Medulla oblongata (tissue), 1 donor: ENCODE data around the gene P4HTM.

Experiments
- DNase-seq: peaks from one replicate; pipeline ENCODE4 v3.0.0-alpha.2; 2015; ENCODE audit errors: extremely low spot score

Gene P4HTM

GRCh38 chr3:48989796-48990635, at the start of gene P4HTM:
Gene P4HTM (plus strand): TSS chr3:48990241. CDS start chr3:48990257, 16 bp downstream.
- peak; percentile 90 for DNase-seq

GRCh38 chr3:48945432-48945831, 44.6 kb upstream of the P4HTM start:
- no peak for DNase-seq

DNA sequence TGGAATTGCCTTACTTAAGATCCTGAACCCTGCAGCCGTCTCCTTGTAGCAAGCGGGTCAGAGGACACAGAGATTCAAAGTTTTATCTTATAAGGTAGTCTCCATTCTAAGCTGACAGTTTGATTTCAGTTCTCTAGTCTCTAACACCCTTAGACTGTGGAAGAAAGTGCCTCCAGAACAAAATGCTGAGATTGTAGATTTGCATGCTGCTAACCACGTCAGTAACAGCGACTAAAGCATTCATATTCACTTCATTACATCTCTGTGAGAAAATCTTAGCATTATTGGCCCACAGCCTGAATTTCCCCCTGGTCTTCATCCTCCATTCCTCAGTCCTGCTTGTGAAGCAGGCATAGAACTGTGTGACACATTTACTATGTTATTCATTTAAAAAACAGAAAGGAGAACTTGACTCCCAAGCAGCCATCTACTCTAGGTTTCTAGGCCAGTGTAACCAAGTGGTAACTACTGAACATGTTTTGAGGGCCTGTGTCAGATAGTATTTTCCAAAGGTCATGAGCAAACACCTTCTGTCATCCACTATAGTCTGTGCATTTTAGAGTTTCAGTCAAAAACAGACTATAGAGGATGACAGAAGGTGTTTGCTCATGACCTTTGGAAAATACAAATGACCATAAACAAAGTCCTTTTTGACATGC, 44.0 kb upstream of the P4HTM start:
- DNase-seq: no peak

GRCh38 chr3:48949376-48949717, 40.7 kb upstream of the P4HTM start:
- DNase-seq: no peak

DNA sequence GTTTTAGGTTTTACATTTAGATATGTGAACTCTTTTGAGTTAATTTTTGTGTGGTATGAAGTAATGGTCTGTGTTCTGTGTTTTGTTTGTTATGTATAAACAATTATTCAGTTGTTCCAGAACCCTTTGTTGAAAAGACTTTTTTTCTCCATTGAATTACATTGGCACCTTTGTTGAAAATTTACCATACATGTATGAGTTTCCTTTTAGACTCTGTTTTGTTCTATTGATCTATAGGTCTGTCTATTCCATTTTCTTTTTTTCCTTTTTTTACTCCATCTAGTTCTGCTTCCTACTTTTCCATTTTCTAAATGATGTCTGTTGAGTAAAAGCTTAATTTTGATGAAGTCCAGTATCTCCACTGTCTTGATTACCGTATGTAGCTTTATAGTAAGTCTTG, 40.0 kb upstream of the P4HTM start:
- DNase-seq: peak; percentile 43

- no peak for DNase-seq
Measured at GRCh38 chr3:48951764-48952163, 38.3 kb upstream of the P4HTM start.

GRCh38 chr3:48952510-48953118, 37.4 kb upstream of the P4HTM start:
- peak; percentile 23 for DNase-seq

DNA sequence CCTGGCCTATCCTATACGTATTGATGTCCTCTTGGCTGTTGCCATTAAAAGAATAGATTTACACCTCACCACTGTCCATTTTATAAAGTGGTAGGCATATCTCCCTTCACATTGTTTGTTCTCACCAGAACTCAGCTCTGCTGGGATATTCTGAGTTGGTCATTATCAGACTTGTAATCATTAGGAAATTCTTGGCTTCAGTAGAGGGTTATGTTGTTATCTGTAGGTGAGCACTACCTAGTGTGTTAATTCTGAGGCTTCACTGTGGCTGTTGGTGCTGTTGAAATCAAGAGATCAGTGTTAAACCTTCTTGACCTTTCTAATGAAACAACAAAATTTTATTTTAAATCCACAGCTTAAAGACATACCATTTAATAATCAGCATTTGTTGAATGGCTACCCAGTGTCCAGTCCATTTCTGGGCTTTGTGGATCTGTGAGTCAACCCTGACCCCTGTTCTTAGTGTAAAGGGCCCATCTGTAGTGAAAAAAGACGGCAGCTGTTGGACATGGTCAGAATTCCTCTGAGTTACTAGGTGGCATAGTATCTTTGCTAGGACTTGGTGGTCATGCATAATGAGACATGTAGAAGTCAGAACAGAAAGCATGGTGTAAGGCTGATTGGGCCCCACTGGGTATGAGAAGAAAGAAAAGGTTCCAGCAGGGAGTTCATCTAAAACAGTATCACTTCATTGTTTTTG, 32.9 kb upstream of the P4HTM start:
- DNase-seq: no peak

GRCh38 chr3:48960841-48961413, 29.1 kb upstream of the P4HTM start:
- no peak for DNase-seq

- DNase-seq: no peak
Measured at GRCh38 chr3:48962340-48962739, 27.7 kb upstream of the P4HTM start.

GRCh38 chr3:48962939-48963338, 27.1 kb upstream of the P4HTM start:
- no peak for DNase-seq

GRCh38 chr3:48963591-48963990, 26.4 kb upstream of the P4HTM start:
- DNase-seq: no peak

DNA sequence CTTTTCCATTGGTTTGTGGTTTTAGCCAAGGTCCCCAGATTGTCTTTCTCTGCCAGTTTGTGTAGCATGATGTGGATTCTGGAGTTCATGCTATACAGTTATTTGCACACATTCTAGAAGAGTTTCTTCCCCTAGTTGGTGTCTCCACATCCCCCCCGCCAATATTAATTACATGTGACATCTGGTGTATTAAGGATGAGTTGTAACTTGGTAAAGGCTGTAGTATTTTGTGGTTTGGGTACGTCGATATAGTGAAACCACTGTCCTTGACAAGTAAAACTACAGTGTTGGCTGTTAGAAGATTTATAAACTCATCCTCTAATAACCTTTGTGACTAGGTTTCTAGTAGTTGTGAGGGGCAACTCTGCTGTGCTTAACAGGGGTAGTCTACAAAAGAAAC, 23.7 kb upstream of the P4HTM start:
- no peak for DNase-seq

DNA sequence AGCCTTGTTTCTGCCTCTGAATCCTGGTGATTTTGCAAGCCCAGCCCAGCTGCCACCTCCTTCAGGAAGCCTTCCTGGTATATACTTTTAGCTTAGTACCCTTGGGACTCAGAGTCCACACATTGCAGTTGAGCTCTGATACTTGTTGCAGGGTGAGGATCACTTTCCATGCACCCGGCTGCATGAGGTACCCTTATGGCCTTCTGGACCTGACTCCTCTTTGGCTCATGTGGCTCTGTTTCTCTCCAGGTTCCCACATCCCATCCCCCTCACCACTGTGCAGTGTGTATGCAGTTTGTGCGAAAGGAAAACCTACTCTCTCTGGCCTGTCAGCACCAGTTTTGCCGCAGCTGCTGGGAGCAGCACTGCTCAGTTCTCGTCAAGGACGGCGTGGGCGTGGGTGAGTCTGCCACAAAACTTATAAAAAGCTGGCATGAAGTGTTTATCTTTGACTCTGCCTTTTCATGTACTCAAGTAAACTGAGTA, 23.1 kb upstream of the P4HTM start:
- DNase-seq: no peak

DNA sequence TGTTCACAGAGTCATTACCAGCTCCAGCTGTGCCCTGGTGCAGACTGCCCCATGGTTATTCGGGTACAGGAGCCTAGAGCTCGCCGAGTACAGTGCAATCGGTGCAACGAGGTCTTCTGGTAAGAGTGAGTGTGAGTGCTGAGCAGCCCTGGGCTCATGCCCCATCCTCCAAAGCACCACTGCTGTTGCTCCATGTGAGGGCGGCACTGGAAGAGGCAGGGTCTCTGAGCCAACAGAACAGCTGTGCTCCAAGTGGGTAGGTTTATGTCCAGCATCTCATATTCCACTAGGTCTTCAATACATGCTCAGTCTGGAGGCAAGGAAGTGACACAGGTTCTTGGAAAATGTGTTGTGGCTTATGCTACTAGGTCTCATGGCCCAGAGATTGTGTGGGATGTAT, 19.5 kb upstream of the P4HTM start:
- DNase-seq: no peak

DNA sequence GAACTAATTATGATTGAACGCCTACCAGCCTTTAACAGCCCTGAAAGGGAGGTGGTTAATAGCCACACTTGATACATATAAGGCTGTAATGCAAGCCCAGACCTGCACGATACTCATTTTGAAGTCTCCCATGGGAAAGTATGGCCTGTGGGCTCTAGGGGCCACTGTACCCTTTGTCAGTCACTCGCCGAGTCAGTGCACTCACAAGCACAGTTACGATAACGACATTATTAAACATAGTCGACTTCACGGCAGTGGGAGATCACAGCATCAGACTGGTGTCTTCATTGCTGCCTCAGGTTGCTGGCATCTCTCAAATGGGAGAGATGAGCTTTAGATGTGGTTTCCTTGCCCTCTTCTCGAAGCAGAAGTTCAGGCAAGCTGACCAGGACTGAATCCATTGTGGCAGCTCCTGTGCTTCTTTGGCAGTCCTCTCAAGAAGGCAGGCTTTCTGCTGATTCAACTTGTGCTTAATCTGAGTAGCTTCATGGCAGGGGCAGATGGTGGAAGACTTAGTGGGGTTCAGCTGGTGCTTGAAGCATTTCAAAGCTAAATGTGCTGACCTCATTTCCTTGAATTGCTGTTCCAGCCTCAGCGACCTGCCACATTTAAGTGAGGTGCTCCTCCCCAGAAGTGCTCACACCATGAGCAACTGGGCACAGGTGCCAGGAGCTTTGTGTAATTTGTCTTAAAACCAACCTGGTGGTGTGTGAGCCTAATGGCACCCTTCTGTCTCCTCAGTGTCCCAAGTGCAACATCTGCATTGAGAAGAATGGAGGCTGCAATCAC, 15.8 kb upstream of the P4HTM start:
- DNase-seq: no peak

- DNase-seq: no peak
Measured at GRCh38 chr3:48979451-48979850, 10.6 kb upstream of the P4HTM start.

GRCh38 chr3:48980295-48980694, 9.7 kb upstream of the P4HTM start:
- no peak for DNase-seq

- DNase-seq: no peak
Measured at GRCh38 chr3:48982016-48982415, 8.0 kb upstream of the P4HTM start.

DNA sequence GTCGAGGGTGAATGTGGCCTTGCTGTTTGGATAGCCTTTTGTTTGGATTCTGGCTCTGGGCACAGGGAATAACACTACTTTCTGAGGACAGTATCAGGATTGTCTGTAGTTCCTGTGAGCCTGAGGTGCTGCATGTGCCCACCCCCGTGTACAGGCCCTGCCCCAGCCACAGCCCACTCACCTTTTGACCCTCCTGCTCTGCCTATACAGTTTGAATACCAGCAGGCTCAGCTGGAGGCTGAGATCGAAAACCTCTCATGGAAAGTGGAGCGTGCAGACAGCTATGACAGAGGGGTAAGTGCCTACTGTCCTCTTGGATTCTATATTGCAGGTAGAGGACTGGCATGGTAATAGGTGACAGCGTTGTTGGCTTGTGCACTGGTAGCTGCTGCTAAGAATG, 7.4 kb upstream of the P4HTM start:
- DNase-seq: no peak

DNA sequence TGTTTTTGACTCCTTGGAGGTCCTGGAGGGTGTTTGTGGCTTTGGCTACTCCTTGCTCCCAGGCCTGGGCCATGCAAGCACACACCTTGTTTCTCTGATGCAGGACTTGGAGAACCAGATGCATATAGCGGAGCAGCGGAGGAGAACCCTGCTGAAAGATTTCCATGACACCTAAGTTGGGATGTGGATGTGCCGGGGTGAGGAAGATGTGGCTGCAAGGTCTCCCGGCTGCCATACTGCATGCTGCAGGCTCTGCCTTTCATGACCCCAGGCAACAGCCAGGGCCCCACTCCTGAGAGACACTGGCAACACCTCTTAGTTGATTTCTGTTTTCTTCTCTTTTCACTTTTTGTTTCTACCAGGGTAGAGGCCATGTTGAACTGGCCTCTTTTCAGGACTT, 6.9 kb upstream of the P4HTM start:
- DNase-seq: no peak
